K562 (cell line): Measurements from ENCODE around the gene AKNA. TPM values are rescaled to one million over a fixed set of nuclear protein-coding genes. Genes with fewer than 3 reads are reported as not detected.

Source experiments
- ATAC-seq: fragments of 200-7000 bp; cut with Tn5 transposase; 3 replicates; pipeline ENCODE4 v1.9.1; 2020; ENCODE audit warnings: moderate library complexity
- BruUV-seq: library from RNA; stranded (reverse); fragments of 400-500 nt; replicated peaks from 2 replicates; lab custom pipeline; 2021; lab: Mats Ljungman, UMichigan
- CTCF ChIA-PET: fragments of 300-600 bp; formaldehyde crosslinking; extraction: SDS; loops from one replicate; lab custom pipeline; 2021; ENCODE audit warnings: low intra/inter-chr PET ratio; lab: Yijun Ruan, JAX
- POLR2A ChIA-PET: fragments of 300-600, 350-650 bp; sonication (Branson Sonifier 250); formaldehyde crosslinking; extraction: SDS; loops from one replicate; lab custom pipeline; 2021; ENCODE audit warnings: antibody characterized with exemption, inconsistent platforms; lab: Yijun Ruan, JAX
- DNase-seq, 4 experiments: peaks; one replicate each; pipeline versions ENCODE4 v3.0.0 to v3.0.0-alpha.2; 2011 to 2018; ENCODE audit warnings: low spot score in 3 of 4, mixed read lengths in 3 of 4; ENCODE audit errors: extremely low read depth in 1 of 4
- FAIRE-seq: peaks from 2 replicates; lab custom pipeline; 2011; peaks lifted over from hg19 to GRCh38; lab: Jason Lieb, UNC
- H2AFZ ChIP-seq: 2 replicates; pipeline ENCODE4 v1.6.0; 2011; ENCODE audit warnings: low read depth, low read length, control low read depth, inconsistent platforms
- H3K27ac ChIP-seq: fragments of 200-600 bp; 3 replicates; pipeline ENCODE4 v1.8.0; 2011; ENCODE audit warnings: low read depth, mild to moderate bottlenecking, control low read depth, inconsistent platforms, low read length, moderate library complexity, mixed read lengths; ENCODE audit errors: extremely low read depth
- H3K27me3 ChIP-seq, 2 experiments: fragments of 300-600 bp in 1 of 2; 2 replicates in 1 of 2; 3 replicates in 1 of 2; pipeline versions ENCODE4 v1.6.0 to v1.8.0; 2011; ENCODE audit warnings: inconsistent platforms in 2 of 2, low read length in 2 of 2, mild to moderate bottlenecking in 1 of 2, mixed read lengths in 1 of 2, moderate library complexity in 1 of 2; ENCODE audit not compliant: control insufficient read depth in 2 of 2, insufficient read depth in 2 of 2
- H3K36me3 ChIP-seq: fragments of 300-600 bp; 3 replicates; pipeline ENCODE4 v1.8.0; 2011; ENCODE audit warnings: mild to moderate bottlenecking, low read length, inconsistent platforms; ENCODE audit not compliant: control insufficient read depth, insufficient read depth
- H3K4me1 ChIP-seq, 2 experiments: fragments of 200-600 bp in 1 of 2; replicated peaks in 1 of 2; 2 replicates in 1 of 2; 3 replicates in 1 of 2; pipeline versions ENCODE4 v1.5.1 to v1.8.0; 2011; ENCODE audit warnings: inconsistent platforms in 2 of 2, low read length in 2 of 2, mild to moderate bottlenecking in 1 of 2, mixed read lengths in 1 of 2, moderate library complexity in 1 of 2; ENCODE audit not compliant: control insufficient read depth in 2 of 2, insufficient read depth in 2 of 2
- H3K4me2 ChIP-seq: 2 replicates; pipeline ENCODE4 v1.6.1; 2011; ENCODE audit warnings: low read length, control low read depth, inconsistent platforms, mixed read lengths; ENCODE audit not compliant: insufficient read depth
- H3K4me3 ChIP-seq: fragments of 200-600 bp; sonication (generic), shearing (Covaris generic); 2 replicates; pipeline ENCODE4 v1.5.1; 2016; ENCODE audit warnings: control low read depth, inconsistent platforms
- H3K79me2 ChIP-seq: fragments of 200-600 bp; 3 replicates; pipeline ENCODE4 v1.8.0; 2011; ENCODE audit warnings: low read length, inconsistent platforms; ENCODE audit not compliant: control insufficient read depth, insufficient read depth
- H3K9ac ChIP-seq, 2 experiments: 2 replicates each; pipeline versions ENCODE4 v1.6.0 to v1.6.1; 2011; ENCODE audit warnings: low read depth in 2 of 2, low read length in 2 of 2, control low read depth in 1 of 2, inconsistent platforms in 1 of 2, mild to moderate bottlenecking in 1 of 2, mixed read lengths in 1 of 2; ENCODE audit not compliant: insufficient read depth in 1 of 2
- H3K9me1 ChIP-seq: one replicate; pipeline ENCODE4 v1.6.0; 2011; ENCODE audit warnings: inconsistent platforms, mild to moderate bottlenecking, low read length, moderate library complexity; ENCODE audit not compliant: control insufficient read depth, insufficient read depth
- H3K9me3 ChIP-seq: replicated peaks from 2 replicates; pipeline ENCODE4 v1.5.1; 2011; ENCODE audit warnings: low read depth, low read length, inconsistent platforms; ENCODE audit not compliant: control insufficient read depth, insufficient read depth
- H4K20me1 ChIP-seq: replicated peaks from 2 replicates; pipeline ENCODE4 v1.6.1; 2011; ENCODE audit warnings: low read length, inconsistent platforms, mixed read lengths; ENCODE audit not compliant: control insufficient read depth, insufficient read depth
- ARHGAP35 ChIP-seq: fragments of 450-650 bp; IDR thresholded peaks from 2 replicates; pipeline ENCODE4 v1.6.1; 2018; ENCODE audit not compliant: partially characterized antibody
- COPS2 ChIP-seq: fragments of 450-650 bp; conservative IDR thresholded peaks from 2 replicates; pipeline ENCODE4 v1.6.1; 2016; ENCODE audit warnings: mild to moderate bottlenecking, moderate library complexity
- HDAC2 ChIP-seq: fragments of 450-650 bp; IDR thresholded peaks from 2 replicates; pipeline ENCODE4 v1.6.1; 2016; ENCODE audit warnings: mild to moderate bottlenecking
- JUNB ChIP-seq: fragments of 450-650 bp; formaldehyde crosslinking; conservative IDR thresholded peaks from 2 replicates; pipeline ENCODE4 v1.4.0; 2020; ENCODE audit warnings: mild to moderate bottlenecking
- KHSRP ChIP-seq: fragments of 450-650 bp; IDR thresholded peaks from 2 replicates; pipeline ENCODE4 v1.6.1; 2017
- PHF21A ChIP-seq: fragments of 450-650 bp; IDR thresholded peaks from 2 replicates; pipeline ENCODE4 v1.6.1; 2017; ENCODE audit warnings: low read depth, borderline replicate concordance
- POLR2G ChIP-seq: fragments of 200-400 bp; formaldehyde crosslinking; IDR thresholded peaks from 2 replicates; pipeline ENCODE4 v1.6.1; 2017; ENCODE audit warnings: low read depth, mild to moderate bottlenecking, antibody characterized with exemption, low read length, moderate library complexity
- RBFOX2 ChIP-seq: fragments of 200-400 bp; formaldehyde crosslinking; IDR thresholded peaks from 2 replicates; pipeline ENCODE4 v1.6.1; 2017; ENCODE audit warnings: low read depth, mild to moderate bottlenecking, low read length, moderate library complexity
- RBM25 ChIP-seq: fragments of 200-400 bp; formaldehyde crosslinking; IDR thresholded peaks from 2 replicates; pipeline ENCODE4 v1.6.1; 2018; ENCODE audit warnings: low read length, low read depth, moderate library complexity; ENCODE audit not compliant: severe bottlenecking
- SIN3A ChIP-seq, 2 experiments: fragments of 150-350 bp in 1 of 2; IDR thresholded peaks; 2 replicates each; pipeline ENCODE4 v1.6.1; 2011 to 2016; ENCODE audit warnings: borderline replicate concordance in 2 of 2, low read depth in 2 of 2, low read length in 2 of 2, mild to moderate bottlenecking in 2 of 2, moderate library complexity in 2 of 2; ENCODE audit not compliant: control insufficient read depth in 1 of 2
- SMARCA4 ChIP-seq: fragments of 450-650 bp; IDR thresholded peaks from 2 replicates; pipeline ENCODE4 v1.6.1; 2016
- SMARCA5 ChIP-seq: fragments of 450-650 bp; IDR thresholded peaks from 2 replicates; pipeline ENCODE4 v1.6.1; 2016
- ZNF217 ChIP-seq: sonication (generic); formaldehyde crosslinking; IDR thresholded peaks from 2 replicates; pipeline ENCODE4 v1.8.0; 2022; ENCODE audit warnings: mild to moderate bottlenecking, missing genetic modification reagents
- ZNF518B ChIP-seq: fragments of 250-450 bp; sonication (Bioruptor Pico); IDR thresholded peaks from 2 replicates; pipeline ENCODE4 v1.5.0; 2021; ENCODE audit warnings: mild to moderate bottlenecking, moderate library complexity
- ZNF551 ChIP-seq: fragments of 250-450 bp; sonication (Bioruptor Pico); IDR thresholded peaks from 2 replicates; pipeline ENCODE4 v1.5.0; 2021; ENCODE audit warnings: mild to moderate bottlenecking, moderate library complexity
- ZNF778 ChIP-seq: fragments of 450-650 bp; formaldehyde crosslinking; IDR thresholded peaks from 2 replicates; pipeline ENCODE4 v1.4.0; 2020; ENCODE audit warnings: mild to moderate bottlenecking, moderate library complexity
- ZNF79 ChIP-seq: fragments of 250-450 bp; sonication (Bioruptor Pico); IDR thresholded peaks from 2 replicates; pipeline ENCODE4 v1.4.0; 2020; ENCODE audit warnings: low read depth, mild to moderate bottlenecking, moderate library complexity
- WGBS: fragments of 100-300 bp; shearing (Covaris generic); methylation state at CpG from one replicate; pipeline ENCODE4 v1.1.6; 2016; ENCODE audit warnings: low coverage, mixed read lengths; ENCODE audit not compliant: insufficient coverage; ENCODE audit errors: missing lambda C conversion rate; 5-methylcytosine and 5-hydroxymethylcytosine counted together
- in situ Hi-C: fragments of 300-500 bp; cut with MboI; formaldehyde crosslinking; loops from 4 replicates; pipeline ENCODE4 v1.15.0; 2018; ENCODE audit warnings: inconsistent platforms, mixed read lengths
- intact Hi-C: fragments of 100-400 bp; cut with micrococcal nuclease; formaldehyde crosslinking; loops from 2 replicates; pipeline ENCODE4 v1.14.2; 2022
- polyA plus RNA-seq, 8 experiments: library from polyadenylated mRNA; depleted of rRNA in 4 of 8; stranded (reverse) in 5 of 8; unstranded in 3 of 8; fragments of >200 nt; fragmentation: Nextera tagmentation in 2 of 8; fragmentation: Illumina TruSeq in 1 of 8; extraction: Ambion mirVana in 2 of 8; extraction: Trizol in 1 of 8; gene quantifications; 2 replicates each; pipeline versions ENCODE4 v1.2.1 to v1.2.3, GENCODE V29; 2011 to 2014; ENCODE audit warnings: inconsistent platforms in 1 of 8, missing spikeins in 1 of 8
- total RNA-seq, 7 experiments: library from RNA; depleted of rRNA in 6 of 7; stranded (reverse); fragments of >200 nt in 6 of 7; fragmentation: Illumina TruSeq in 2 of 7; extraction: Trizol in 2 of 7; gene quantifications; 2 replicates each; pipeline versions ENCODE4 v1.2.1 to v1.2.3, GENCODE V29; 2011 to 2021; ENCODE audit warnings: low replicate concordance in 1 of 7
- TF ChIP-seq, protein P1 (sequence below): sonication (generic); formaldehyde crosslinking; IDR thresholded peaks from 2 replicates; pipeline ENCODE4 v1.5.0; 2020; ENCODE audit warnings: missing genetic modification reagents

Gene AKNA
- total and polyA plus RNA-seq, 9 of the 15 experiments (the other 6 are each of a cell fraction or from before 2014, with no cell fraction given): 0.29 to 20.5 (median 3.9) TPM

DNA sequence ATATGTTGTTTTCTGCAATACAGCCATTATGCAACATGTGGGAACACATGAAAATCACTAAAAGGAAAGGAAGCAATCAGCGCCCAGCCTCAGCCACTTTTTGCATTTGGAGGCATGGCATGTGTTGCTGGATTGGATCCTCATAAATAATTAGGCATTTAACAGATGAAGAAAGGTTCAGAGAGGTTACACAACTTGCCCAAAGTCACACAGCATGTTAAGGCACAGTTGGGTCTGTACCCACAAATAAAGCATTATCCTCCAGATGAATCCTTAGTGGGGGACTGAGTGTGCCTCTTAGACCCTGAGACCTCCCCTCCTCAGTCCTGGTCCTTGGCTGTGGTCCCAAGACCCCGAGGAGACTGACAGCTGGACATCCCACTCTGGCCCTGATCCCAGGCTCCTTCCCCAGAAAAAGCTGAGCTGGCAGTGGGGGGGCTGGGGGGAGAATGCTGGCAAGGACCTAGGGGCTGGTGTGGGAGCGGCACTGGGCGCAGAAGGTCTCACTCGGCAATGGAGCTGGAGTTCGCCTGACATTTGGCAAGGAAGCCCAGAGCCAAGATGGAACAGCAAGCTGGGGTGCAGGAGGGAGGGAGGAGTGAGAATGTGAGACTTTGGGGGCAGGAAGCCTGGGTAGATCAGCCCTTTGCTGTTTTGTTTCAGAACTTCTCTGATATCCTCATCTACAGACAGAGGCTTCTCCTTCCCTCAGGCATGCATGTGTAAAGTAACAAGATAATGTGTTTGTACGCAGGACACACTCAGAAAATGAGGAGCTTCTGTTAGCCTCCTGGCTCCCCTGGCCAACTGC, 6.9 kb upstream of the AKNA start:
- ATAC-seq (no peak), DNase-seq (no peak), FAIRE-seq (no peak)
- peaks cover 5% of the 10 kb centered on the region; the same call in 2 of the 3 replicates for H3K79me2 ChIP-seq
- ChIA-PET POLR2A (interaction anchor here (0.6 to 4.7 kb wide), 6 partner anchors 9 to 259 kb away, joined by 3 to 30 read pairs (median 3); partner anchors contain the start of gene AKNA), CTCF (no interaction called here)
- intact Hi-C loops (loop anchor here (5.0 kb wide), 2 partner anchors 108 to 512 kb away; no protein-coding TSS in a partner anchor), in situ Hi-C loops (no loop called here)
- no peak overlapping the region for H3K4me3 ChIP-seq
- WGBS: 67% methylated on average over 5 of the region's 7 CpGs
- H3K9me1 ChIP-seq: no peaks in the 10 kb centered on the region
- 0 out of 4 replicates have a peak overlapping the region, but pooled peaks of 1 of the 2 experiments have one; percentile 6 for H3K9ac ChIP-seq
- H4K20me1 ChIP-seq: peaks cover 5% of the 10 kb centered on the region; the same call in 1 of the 2 replicates
- peak overlapping the region; percentile 27; the same call in 1 of the 2 replicates for H2AFZ ChIP-seq
- peaks cover 21 to 27% of the 10 kb centered on the region in 2 experiments for H3K4me1 ChIP-seq
- BruUV-seq: no TSS peak
- peak overlapping the region; percentile 41; the same call in 1 of the 3 replicates for H3K27ac ChIP-seq
- no peaks in the 10 kb centered on the region for H3K9me3 ChIP-seq
- H3K27me3 ChIP-seq: no peaks in the 10 kb centered on the region
- no peaks in the 10 kb centered on the region; the same call in 2 of the 3 replicates for H3K36me3 ChIP-seq
- peak overlapping the region; percentile 20; the same call in 1 of the 2 replicates for H3K4me2 ChIP-seq
- TF ChIP-seq ZNF551 (CRISPR knock-in tag) (no peak), SMARCA4 (no peak), POLR2G (0 out of 2 replicates have a peak, but pooled peaks have one; percentile 19), COPS2 (no peak), ZNF79 (no peak), RBM25 (peak; percentile 96), HDAC2 (peak; percentile 51; the same call in 1 of the 2 replicates), ZNF217 (no peak), SIN3A (IDR thresholded peaks at IDR 0.05; ENCODE audit: borderline replicate concordance in 2 of 2, control insufficient read depth in 1 of 2, low read depth in 2 of 2, low read length in 2 of 2) (no peak), ZNF778 (no peak), ARHGAP35 (no peak), JUNB (no peak), KHSRP (no peak), ZNF518B (CRISPR knock-in tag) (no peak), PHF21A (no peak), RBFOX2 (peak; percentile 47), SMARCA5 (peak; percentile 37; the same call in 1 of the 2 replicates)
- TF ChIP-seq, protein P1, sequence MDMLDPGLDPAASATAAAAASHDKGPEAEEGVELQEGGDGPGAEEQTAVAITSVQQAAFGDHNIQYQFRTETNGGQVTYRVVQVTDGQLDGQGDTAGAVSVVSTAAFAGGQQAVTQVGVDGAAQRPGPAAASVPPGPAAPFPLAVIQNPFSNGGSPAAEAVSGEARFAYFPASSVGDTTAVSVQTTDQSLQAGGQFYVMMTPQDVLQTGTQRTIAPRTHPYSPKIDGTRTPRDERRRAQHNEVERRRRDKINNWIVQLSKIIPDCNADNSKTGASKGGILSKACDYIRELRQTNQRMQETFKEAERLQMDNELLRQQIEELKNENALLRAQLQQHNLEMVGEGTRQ (CRISPR knock-in tag): no peak
